HG03342 (cell line): ENCODE results near the gene ZMYM4.
"Not testable (repeated sequence)": the region's sequence is repeated elsewhere in the genome, so short reads cannot be mapped to it uniquely, and the experiment has no call there.

Experiments
- ATAC-seq: cut with Tn5 transposase; IDR thresholded peaks from one replicate; pipeline ENCODE4 v1.9.1; 2021; ENCODE audit warnings: mild to moderate bottlenecking, moderate library complexity; ENCODE audit not compliant: unreplicated experiment

ZMYM4 gene

GRCh38 chr1:35268282-35269200 is at the start of gene ZMYM4:
Gene ZMYM4 (plus strand): TSS chr1:35268709. CDS start chr1:35269047, 338 bp downstream.
- peak; percentile 78 for ATAC-seq

- ATAC-seq = no peak
Observed at GRCh38 chr1:35220976-35221375, 47.5 kb upstream of the ZMYM4 start.

- no peak for ATAC-seq
Observed at GRCh38 chr1:35222322-35223083, 46.0 kb upstream of the ZMYM4 start.

- ATAC-seq = no peak
Observed at GRCh38 chr1:35223084-35223630, 45.4 kb upstream of the ZMYM4 start.

- ATAC-seq = no peak
Observed at GRCh38 chr1:35226546-35226945, 42.0 kb upstream of the ZMYM4 start.

GRCh38 chr1:35229587-35230360 is 38.7 kb upstream of the ZMYM4 start:
- no peak for ATAC-seq

GRCh38 chr1:35231287-35231686 is 37.2 kb upstream of the ZMYM4 start:
- no peak for ATAC-seq

GRCh38 chr1:35236772-35237171 is 31.7 kb upstream of the ZMYM4 start:
- not testable (repeated sequence) for ATAC-seq

GRCh38 chr1:35243691-35244090 is 24.8 kb upstream of the ZMYM4 start:
- ATAC-seq = no peak

GRCh38 chr1:35247256-35247655 is 21.3 kb upstream of the ZMYM4 start:
- ATAC-seq = no peak

GRCh38 chr1:35253941-35254340 is 14.6 kb upstream of the ZMYM4 start:
- no peak for ATAC-seq

- no peak for ATAC-seq
Observed at GRCh38 chr1:35255276-35255675, 13.2 kb upstream of the ZMYM4 start.

GRCh38 chr1:35259561-35259960 is 8.9 kb upstream of the ZMYM4 start:
- no peak for ATAC-seq

GRCh38 chr1:35261412-35262120 is 6.9 kb upstream of the ZMYM4 start:
- ATAC-seq = no peak

GRCh38 chr1:35264035-35264434 is 4.5 kb upstream of the ZMYM4 start:
- ATAC-seq = no peak

GRCh38 chr1:35264871-35265270 is 3.6 kb upstream of the ZMYM4 start:
- ATAC-seq = no peak

GRCh38 chr1:35266306-35266705 is 2.2 kb upstream of the ZMYM4 start:
- ATAC-seq = no peak

GRCh38 chr1:35269201-35269988 is 886 bp downstream of the ZMYM4 start:
- no peak for ATAC-seq

GRCh38 chr1:35269989-35270289 is 1.4 kb downstream of the ZMYM4 start:
- no peak for ATAC-seq

GRCh38 chr1:35270836-35271235 is 2.3 kb downstream of the ZMYM4 start:
- ATAC-seq = no peak
